ENCODE data around the gene TMEM38A. TPM values are rescaled to one million over a fixed set of nuclear protein-coding genes. Genes with fewer than 3 reads are reported as not detected.

Gene TMEM38A
- total RNA-seq, 1 donor from 2014 or later: 0.75 TPM

DNA sequence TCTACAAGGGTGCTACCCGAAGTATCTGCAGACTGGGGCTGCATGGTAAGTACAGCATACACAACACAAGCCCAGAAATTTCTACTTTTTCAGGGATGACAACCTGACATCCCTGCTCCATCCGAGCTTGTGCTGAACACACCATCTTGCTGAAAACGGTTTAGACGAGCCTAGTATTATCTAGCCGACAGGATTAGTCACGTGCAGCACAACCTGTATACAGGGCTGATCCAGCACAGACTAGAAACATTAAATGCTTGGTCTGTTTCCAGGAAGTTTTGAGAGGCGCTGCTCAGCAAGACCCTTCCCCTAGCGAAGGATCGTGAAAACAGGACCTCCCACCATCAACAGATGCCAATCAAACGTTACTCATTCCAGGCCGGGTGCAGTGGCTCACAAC lies 5.2 kb upstream of the TMEM38A start:
- TF ChIP-seq, protein P1, sequence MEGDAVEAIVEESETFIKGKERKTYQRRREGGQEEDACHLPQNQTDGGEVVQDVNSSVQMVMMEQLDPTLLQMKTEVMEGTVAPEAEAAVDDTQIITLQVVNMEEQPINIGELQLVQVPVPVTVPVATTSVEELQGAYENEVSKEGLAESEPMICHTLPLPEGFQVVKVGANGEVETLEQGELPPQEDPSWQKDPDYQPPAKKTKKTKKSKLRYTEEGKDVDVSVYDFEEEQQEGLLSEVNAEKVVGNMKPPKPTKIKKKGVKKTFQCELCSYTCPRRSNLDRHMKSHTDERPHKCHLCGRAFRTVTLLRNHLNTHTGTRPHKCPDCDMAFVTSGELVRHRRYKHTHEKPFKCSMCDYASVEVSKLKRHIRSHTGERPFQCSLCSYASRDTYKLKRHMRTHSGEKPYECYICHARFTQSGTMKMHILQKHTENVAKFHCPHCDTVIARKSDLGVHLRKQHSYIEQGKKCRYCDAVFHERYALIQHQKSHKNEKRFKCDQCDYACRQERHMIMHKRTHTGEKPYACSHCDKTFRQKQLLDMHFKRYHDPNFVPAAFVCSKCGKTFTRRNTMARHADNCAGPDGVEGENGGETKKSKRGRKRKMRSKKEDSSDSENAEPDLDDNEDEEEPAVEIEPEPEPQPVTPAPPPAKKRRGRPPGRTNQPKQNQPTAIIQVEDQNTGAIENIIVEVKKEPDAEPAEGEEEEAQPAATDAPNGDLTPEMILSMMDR (IDR thresholded peaks at IDR 0.05): no peak
- Histone ChIP-seq H3K4me1 (peaks cover 6 to 13% of the 10 kb centered on the region in 2 donors), H3K36me3 (peaks cover 59 to 62% of the 10 kb centered on the region in 2 donors), H3K27me3 (no peaks in the 10 kb centered on the region), H3K27ac (no peak overlapping the region), H3K9me3 (no peaks in the 10 kb centered on the region), H3K4me3 (no peak overlapping the region)
- intact Hi-C loops (cut with DNase I): no loop called here
- no peak for DNase-seq (ENCODE audit: low spot score in 2 of 2)

- Histone ChIP-seq H3K36me3 (peaks cover 42 to 46% of the 10 kb centered on the region in 2 donors), H3K9me3 (no peaks in the 10 kb centered on the region), H3K4me1 (peaks cover 9 to 17% of the 10 kb centered on the region in 2 donors), H3K27ac (no peak overlapping the region), H3K4me3 (no peak overlapping the region), H3K27me3 (no peaks in the 10 kb centered on the region)
- TF ChIP-seq, protein P1 (IDR thresholded peaks at IDR 0.05): no peak
- no peak for DNase-seq (ENCODE audit: low spot score in 2 of 2)
- intact Hi-C loops (cut with DNase I): no loop called here
Observed at GRCh38 chr19:16657384-16657783, 3.6 kb upstream of the TMEM38A start.

DNA sequence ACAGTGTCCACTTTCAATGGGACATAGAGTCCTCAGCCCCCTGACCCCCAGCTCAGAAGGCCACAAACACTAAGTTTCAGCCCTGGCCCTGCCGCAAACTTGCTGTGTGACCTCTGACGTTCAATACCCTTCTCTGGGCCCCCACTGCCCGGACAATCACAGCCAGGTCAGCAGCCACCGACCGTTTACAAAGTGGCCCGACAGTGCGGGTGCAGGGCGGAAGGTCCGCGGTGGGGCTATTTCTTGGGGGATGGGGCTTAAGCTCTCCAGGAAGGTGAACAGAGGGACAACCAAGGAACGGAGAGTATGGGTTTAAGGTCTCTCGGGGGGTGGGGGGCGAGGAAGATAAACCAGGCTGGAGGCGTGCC lies 1.5 kb upstream of the TMEM38A start:
- Histone ChIP-seq H3K9me3 (no peaks in the 10 kb centered on the region), H3K36me3 (peaks cover 22 to 30% of the 10 kb centered on the region in 2 donors), H3K4me3 (peak overlapping the region; percentile 81 to 93), H3K4me1 (peaks cover 9 to 20% of the 10 kb centered on the region in 2 donors), H3K27me3 (no peaks in the 10 kb centered on the region), H3K27ac (peak overlapping the region; percentile 70 to 87)
- TF ChIP-seq, protein P1 (IDR thresholded peaks at IDR 0.05): no peak
- intact Hi-C loops (cut with DNase I): no loop called here
- DNase-seq (ENCODE audit: low spot score in 2 of 2): no peak

DNA sequence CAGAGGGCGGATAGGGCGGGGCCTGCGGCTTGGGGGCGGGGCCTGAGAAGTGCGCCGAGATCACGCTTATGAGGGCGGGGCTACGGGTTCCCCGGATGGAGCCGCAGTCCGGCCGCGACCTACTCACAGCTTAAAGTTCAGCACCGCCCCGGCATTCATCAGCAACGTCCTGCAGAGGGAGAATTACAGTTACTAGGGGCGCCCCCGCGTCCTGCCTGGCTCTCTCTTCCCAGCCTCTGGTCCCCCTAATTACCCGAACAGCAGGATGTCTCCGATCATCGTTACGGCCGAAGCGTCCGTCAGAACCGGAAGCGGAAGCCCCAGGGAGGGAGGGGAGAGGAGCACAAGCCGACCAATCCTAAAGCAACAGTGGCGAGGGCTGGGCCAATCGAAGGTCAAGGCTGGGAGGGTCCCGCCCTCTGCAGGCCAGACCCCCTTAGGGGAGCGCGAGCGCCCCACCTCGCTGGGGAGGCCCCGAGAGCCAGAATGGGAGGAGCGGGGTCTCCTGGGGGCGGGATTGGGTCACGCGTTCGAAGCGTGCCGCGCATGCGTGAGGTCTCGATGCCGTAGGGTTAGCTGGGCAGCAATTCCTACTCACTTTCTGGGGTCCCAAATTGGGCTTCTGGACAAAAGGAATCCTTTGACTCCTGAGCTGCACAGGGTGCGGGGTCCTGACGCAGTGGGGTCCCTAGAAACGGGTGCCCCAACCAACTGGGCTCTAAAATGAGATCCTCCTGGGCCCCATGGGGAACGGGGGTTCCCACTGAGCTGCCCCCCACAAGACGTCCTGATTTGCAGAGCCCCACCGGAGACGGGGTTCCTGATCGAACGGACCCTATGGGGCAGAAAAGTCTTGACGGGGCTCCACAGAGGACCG lies 869 bp upstream of the TMEM38A start, which contains the start of gene SMIM7:
Gene SMIM7 (minus strand): TSS at position 313 of the 877 bp plus-strand sequence. CDS start 34 bp downstream, at position 279.
- Histone ChIP-seq H3K9me3 (no peaks in the 10 kb centered on the region), H3K4me3 (peak within 1 kb of the TSS; percentile 81 to 93), H3K27ac (peak within 1 kb of the TSS; percentile 87), H3K4me1 (peaks cover 9 to 20% of the 10 kb centered on the region in 2 donors), H3K36me3 (peaks cover 15 to 23% of the 10 kb centered on the region in 2 donors), H3K27me3 (no peaks in the 10 kb centered on the region)
- TF ChIP-seq, protein P1 (IDR thresholded peaks at IDR 0.05): no peak
- DNase-seq (ENCODE audit: low spot score in 2 of 2): peak; percentile 93 to 99
- intact Hi-C loops (cut with DNase I): loop anchor here (1.0 to 5.0 kb wide), 4 partner anchors 32 to 164 kb away; partner anchors contain the start of genes C19orf44, CALR3, CHERP and MED26

GRCh38 chr19:16661480-16662034 lies 618 bp downstream of the TMEM38A start:
- TF ChIP-seq, protein P1 (IDR thresholded peaks at IDR 0.05): no peak
- Histone ChIP-seq H3K4me3 (peak overlapping the region; percentile 81 to 93), H3K27ac (peak overlapping the region; percentile 87), H3K27me3 (no peaks in the 10 kb centered on the region), H3K9me3 (no peaks in the 10 kb centered on the region), H3K36me3 (peaks cover 4 to 10% of the 10 kb centered on the region in 2 donors), H3K4me1 (peaks cover 9 to 20% of the 10 kb centered on the region in 2 donors)
- DNase-seq (ENCODE audit: low spot score in 2 of 2): peak in 1 of 2 donors; percentile 69
- intact Hi-C loops (cut with DNase I): loop anchor here (5.0 kb wide), 1 partner anchor 89 kb away; the partner anchor contains the start of gene SLC35E1
